CD4-positive, alpha-beta T cell treated with Interferon gamma for 1 hour (primary cell): Measurements from ENCODE around the gene DKK3.

Experiments
- DNase-seq: peaks from one replicate; pipeline ENCODE4 v3.0.0-alpha.2; 2020

The DKK3 gene

GRCh38 chr11:11980841-11981308 is 27.6 kb downstream of the DKK3 start:
- DNase-seq = no peak

GRCh38 chr11:11980200-11980599 is 28.2 kb downstream of the DKK3 start:
- no peak for DNase-seq

GRCh38 chr11:11979488-11980117 is 28.8 kb downstream of the DKK3 start:
- no peak for DNase-seq

- no peak for DNase-seq
Observed at GRCh38 chr11:11978792-11979487, 29.5 kb downstream of the DKK3 start.

- DNase-seq = no peak
Observed at GRCh38 chr11:11978098-11978637, 30.3 kb downstream of the DKK3 start.

GRCh38 chr11:11977206-11977938 is 31.1 kb downstream of the DKK3 start:
- DNase-seq = no peak

GRCh38 chr11:11976481-11977127 is 31.8 kb downstream of the DKK3 start:
- no peak for DNase-seq

- DNase-seq = no peak
Observed at GRCh38 chr11:11975201-11976092, 33.0 kb downstream of the DKK3 start.

GRCh38 chr11:11973866-11974265 is 34.6 kb downstream of the DKK3 start:
- DNase-seq = no peak

- DNase-seq = no peak
Observed at GRCh38 chr11:11973361-11973800, 35.0 kb downstream of the DKK3 start.

- no peak for DNase-seq
Observed at GRCh38 chr11:11972730-11973341, 35.6 kb downstream of the DKK3 start.

- no peak for DNase-seq
Observed at GRCh38 chr11:11971906-11972547, 36.4 kb downstream of the DKK3 start.

- DNase-seq = no peak
Observed at GRCh38 chr11:11970556-11970955, 37.9 kb downstream of the DKK3 start.

- DNase-seq = no peak
Observed at GRCh38 chr11:11969380-11970215, 38.8 kb downstream of the DKK3 start.

GRCh38 chr11:11968511-11969280 is 39.7 kb downstream of the DKK3 start:
- no peak for DNase-seq

GRCh38 chr11:11967669-11968510 is 40.5 kb downstream of the DKK3 start:
- DNase-seq = no peak

GRCh38 chr11:11966826-11967668 is 41.4 kb downstream of the DKK3 start:
- peak; percentile 55 for DNase-seq
